ENCODE measurements around the gene MYL7.

MYL7 gene

DNA sequence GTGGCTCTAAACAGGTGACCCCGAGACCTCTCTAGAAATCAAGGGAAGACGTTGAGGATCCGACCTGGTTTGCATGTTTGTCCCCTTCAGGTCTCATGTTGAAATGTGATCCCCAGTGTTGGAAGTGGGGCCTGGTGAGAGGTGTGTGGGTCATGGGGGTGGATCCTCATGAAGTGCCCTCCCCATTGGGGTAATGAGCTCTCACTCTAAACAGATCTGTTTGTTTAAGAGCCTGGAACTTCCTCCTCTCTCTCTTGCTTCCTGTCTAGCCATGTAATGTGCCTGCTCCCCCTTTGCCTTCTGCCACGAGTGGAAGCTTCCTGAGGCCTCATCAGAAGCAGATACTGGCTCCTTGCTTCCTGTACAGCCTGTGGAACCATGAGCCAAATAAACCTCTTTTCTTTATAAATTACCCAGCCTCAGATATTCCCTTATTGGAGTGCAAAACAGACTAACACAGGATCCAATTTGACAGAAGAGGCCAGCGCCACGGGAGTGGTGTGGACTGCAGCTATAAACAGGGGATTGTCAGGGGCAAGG, 48.0 kb downstream of the MYL7 start:
- Histone ChIP-seq H3K9me3 (ENCODE audit: severe bottlenecking) (no peaks in the 10 kb centered on the region), H3K27me3 (ENCODE audit: insufficient read depth, low read depth, severe bottlenecking) (no peaks in the 10 kb centered on the region), H3K4me3 (ENCODE audit: low read depth, low read length) (no peak overlapping the region), H3K27ac (no peak overlapping the region), H3K36me3 (no peaks in the 10 kb centered on the region)
- no peak for DNase-seq
- TF ChIP-seq, protein P1, sequence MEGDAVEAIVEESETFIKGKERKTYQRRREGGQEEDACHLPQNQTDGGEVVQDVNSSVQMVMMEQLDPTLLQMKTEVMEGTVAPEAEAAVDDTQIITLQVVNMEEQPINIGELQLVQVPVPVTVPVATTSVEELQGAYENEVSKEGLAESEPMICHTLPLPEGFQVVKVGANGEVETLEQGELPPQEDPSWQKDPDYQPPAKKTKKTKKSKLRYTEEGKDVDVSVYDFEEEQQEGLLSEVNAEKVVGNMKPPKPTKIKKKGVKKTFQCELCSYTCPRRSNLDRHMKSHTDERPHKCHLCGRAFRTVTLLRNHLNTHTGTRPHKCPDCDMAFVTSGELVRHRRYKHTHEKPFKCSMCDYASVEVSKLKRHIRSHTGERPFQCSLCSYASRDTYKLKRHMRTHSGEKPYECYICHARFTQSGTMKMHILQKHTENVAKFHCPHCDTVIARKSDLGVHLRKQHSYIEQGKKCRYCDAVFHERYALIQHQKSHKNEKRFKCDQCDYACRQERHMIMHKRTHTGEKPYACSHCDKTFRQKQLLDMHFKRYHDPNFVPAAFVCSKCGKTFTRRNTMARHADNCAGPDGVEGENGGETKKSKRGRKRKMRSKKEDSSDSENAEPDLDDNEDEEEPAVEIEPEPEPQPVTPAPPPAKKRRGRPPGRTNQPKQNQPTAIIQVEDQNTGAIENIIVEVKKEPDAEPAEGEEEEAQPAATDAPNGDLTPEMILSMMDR (IDR thresholded peaks at IDR 0.05; ENCODE audit: low read depth, low read length): no peak
